Coronary artery (tissue), 2 donors: Measurements from ENCODE around the gene RALGAPA2.

Source experiments
- DNase-seq: peaks from one replicate; pipeline ENCODE4 v3.0.0-alpha.2; 2017; ENCODE audit warnings: low spot score
- H3K27ac ChIP-seq, 2 donors: fragments of 200-600 bp; sonication (generic); one replicate each; pipeline ENCODE4 v1.5.1; 2016 to 2019
- H3K4me3 ChIP-seq: fragments of 200-600 bp; sonication (generic); 2 replicates; pipeline ENCODE4 v1.5.1; 2016; ENCODE audit warnings: mild to moderate bottlenecking, moderate library complexity
- TF ChIP-seq, protein P1 (sequence below): fragments of 200-600 bp; sonication (generic); IDR thresholded peaks from one replicate; pipeline ENCODE4 v1.5.1; 2019; ENCODE audit warnings: antibody characterized with exemption

Gene RALGAPA2

DNA sequence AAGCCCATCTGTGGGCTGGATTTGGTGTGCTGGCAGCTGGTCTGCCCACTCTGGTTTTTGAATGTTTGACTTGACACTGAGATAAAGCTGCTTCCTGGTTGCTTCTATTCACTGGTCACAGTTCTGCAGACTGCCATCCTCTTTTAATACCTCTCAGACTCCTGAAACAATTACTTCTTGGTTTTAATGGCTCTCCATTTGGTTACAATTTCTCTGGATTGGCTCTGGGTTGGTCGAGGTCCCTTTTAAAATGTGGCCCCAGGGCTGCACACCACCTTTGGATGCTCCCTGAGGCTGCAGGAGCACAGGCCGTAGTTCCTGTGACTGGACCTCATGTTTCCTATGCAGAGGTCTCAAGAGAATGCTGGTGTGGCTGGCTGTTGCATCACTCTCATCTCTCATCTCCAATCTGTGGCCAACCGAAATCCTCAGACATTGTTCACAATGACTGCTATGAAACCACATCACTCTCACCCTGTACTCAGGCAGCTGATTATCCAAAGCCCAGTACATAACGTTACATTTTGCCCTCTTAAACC, 246.0 kb downstream of the RALGAPA2 start:
- H3K27ac ChIP-seq, result no peak overlapping the region
- no peak for DNase-seq
- TF ChIP-seq, protein P1, sequence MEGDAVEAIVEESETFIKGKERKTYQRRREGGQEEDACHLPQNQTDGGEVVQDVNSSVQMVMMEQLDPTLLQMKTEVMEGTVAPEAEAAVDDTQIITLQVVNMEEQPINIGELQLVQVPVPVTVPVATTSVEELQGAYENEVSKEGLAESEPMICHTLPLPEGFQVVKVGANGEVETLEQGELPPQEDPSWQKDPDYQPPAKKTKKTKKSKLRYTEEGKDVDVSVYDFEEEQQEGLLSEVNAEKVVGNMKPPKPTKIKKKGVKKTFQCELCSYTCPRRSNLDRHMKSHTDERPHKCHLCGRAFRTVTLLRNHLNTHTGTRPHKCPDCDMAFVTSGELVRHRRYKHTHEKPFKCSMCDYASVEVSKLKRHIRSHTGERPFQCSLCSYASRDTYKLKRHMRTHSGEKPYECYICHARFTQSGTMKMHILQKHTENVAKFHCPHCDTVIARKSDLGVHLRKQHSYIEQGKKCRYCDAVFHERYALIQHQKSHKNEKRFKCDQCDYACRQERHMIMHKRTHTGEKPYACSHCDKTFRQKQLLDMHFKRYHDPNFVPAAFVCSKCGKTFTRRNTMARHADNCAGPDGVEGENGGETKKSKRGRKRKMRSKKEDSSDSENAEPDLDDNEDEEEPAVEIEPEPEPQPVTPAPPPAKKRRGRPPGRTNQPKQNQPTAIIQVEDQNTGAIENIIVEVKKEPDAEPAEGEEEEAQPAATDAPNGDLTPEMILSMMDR, result no peak

DNA sequence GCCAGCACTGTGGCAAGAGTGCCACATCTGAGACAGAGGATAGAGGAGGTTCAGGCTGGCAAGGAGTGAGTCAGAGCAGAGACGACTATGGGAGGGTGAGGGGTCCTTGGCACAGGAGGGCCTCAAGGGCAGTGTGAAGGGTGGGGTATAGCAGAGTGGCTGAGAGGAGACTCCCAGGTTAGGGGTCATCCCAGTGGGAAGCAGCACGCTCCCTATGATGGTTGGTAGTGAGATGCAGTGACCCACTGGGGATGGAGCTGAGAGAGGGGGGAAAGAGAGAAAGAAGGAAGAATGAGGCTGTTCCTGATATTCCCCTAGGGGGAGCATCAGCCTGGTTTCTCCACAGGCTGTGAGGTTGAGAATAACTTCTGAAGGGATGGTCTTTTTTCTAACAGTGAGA, 247.2 kb downstream of the RALGAPA2 start:
- TF ChIP-seq, protein P1, result no peak
- no peak for DNase-seq
- no peak overlapping the region for H3K27ac ChIP-seq
- no peak overlapping the region for H3K4me3 ChIP-seq

More for the DNA sequence above, 246.0 kb downstream of the RALGAPA2 start:
- H3K4me3 ChIP-seq, result no peak overlapping the region

DNA sequence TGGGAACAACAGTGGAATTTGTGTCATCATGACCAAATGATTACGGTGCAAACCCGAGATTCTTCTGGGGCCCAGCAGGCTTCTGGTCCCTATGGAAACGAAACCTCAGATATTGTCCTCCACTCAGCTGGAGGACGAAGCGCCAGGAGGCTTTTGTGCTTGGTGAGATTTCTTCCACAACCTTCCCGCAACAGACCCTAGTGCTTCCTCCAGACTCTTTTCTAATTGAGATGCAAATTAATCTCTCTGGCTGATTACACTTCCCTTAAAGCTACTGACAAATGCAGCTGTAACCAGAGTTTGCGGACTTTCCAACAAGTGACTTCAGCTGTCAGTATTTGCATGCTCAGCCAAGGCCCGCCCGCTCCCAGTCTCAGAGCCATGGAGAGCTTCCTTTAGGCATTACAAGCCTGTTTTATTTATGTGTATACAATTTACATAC, 248.5 kb downstream of the RALGAPA2 start:
- DNase-seq, result no peak
- H3K27ac ChIP-seq, result no peak overlapping the region
- no peak overlapping the region for H3K4me3 ChIP-seq
- TF ChIP-seq, protein P1, result no peak

DNA sequence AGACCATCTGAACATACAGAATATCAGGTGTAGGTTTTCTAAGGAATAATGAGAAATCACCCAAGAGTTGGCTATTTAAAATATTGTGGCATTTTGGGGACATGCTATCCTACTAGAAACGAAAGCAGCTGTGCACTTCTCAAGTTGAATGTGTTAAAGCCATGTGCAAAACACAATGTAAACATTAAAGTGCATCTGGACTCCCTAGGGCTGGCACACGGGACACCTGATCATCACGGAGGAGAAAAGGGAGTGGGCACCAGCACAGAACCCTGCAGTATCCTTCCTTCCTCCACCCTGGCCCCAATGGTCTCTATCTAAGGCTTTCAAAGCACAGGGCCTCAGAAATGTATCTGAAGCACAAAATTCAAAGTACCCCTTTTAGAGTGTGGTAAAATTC, 250.3 kb downstream of the RALGAPA2 start:
- no peak overlapping the region for H3K27ac ChIP-seq
- TF ChIP-seq, protein P1, result no peak
- H3K4me3 ChIP-seq, result no peak overlapping the region
- DNase-seq, result no peak

DNA sequence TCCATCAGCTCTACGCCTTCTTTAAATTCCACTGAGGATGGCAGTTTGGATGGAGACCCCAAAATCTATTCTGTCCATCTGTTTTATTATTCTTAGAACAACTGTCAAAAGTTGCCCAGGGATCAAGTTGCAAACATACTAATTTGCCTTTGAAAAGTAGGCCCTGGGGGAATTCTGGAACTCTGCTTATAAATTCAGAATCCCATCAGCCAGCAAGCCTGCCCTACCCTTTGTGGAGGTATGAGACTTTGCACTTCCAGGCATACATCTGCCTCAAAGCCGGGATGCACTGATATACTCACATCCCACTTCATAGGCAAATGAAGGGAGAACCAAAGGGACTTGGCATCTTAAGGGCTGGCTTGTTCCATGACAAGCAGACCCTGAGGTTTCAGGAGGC, 250.9 kb downstream of the RALGAPA2 start:
- no peak overlapping the region for H3K4me3 ChIP-seq
- TF ChIP-seq, protein P1, result no peak
- DNase-seq, result no peak
- H3K27ac ChIP-seq, result no peak overlapping the region

DNA sequence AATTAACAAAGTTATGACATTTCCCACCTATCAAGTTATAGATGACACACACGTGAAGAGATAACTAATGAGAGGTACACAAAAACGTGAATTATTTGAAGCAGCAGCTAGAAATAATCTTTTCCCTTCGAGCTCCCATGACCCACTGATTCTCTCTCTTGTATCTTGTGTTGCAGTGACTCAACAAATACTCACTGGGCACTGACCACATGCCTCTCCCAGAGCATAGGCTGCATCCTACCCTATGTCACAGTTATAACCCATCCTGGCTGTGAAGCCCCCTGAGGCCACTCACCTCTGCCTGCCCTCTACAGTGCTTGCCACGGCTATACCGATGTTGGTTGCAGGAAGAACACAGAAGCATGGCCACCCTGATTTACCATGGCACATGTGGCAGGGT, 252.7 kb downstream of the RALGAPA2 start:
- DNase-seq, result no peak
- TF ChIP-seq, protein P1, result no peak
- no peak overlapping the region for H3K4me3 ChIP-seq

DNA sequence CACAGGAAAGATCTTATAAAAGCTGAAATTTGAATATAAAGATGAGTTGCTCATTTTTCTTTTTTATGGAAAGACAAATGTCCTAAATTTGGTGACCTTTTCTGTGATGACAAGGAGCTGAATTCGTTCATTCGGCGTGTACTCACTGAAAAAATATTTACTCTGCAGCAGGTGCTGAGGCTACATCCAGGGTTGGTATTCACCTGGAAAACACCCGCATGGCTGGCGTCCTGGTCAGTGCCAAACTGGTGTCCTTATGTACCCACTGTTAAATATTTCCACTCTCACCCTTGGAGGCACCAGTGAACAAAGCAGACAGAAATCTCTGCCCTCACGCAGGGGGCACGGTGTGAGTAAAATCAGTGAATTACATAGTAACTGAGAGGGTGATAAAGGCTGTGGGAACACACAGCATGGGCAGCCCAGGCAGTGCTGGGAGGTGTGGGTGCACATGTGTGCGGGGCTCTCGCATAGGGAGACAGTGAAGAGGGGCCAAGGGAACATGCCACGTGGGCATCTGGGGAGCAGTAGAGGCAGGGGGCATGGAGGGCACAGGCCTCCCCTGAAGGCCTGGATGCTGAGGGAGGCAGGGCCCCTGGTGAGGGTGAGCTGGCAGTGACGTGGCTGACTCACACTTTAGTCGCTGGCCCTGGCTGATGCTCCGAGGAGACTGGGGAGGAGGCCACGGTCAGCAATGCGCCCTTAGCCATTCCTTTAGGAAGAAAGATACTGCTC, 254.9 kb downstream of the RALGAPA2 start:
- DNase-seq, result no peak
- no peak overlapping the region for H3K27ac ChIP-seq
- TF ChIP-seq, protein P1, result no peak
- no peak overlapping the region for H3K4me3 ChIP-seq

More for the DNA sequence above, 252.7 kb downstream of the RALGAPA2 start:
- no peak overlapping the region for H3K27ac ChIP-seq
